Caki2 (cell line): ENCODE measurements around the gene CMTM5. TPM values are rescaled to one million over a fixed set of nuclear protein-coding genes. Genes with fewer than 3 reads are reported as not detected.
"Not testable (repeated sequence)": the region's sequence is repeated elsewhere in the genome, so short reads cannot be mapped to it uniquely, and the experiment has no call there.

Source experiments
- DNase-seq: peaks from one replicate; pipeline ENCODE4 v3.0.0-alpha.2; 2015; ENCODE audit warnings: low read depth
- in situ Hi-C: cut with HindIII; loops from 2 replicates; pipeline ENCODE4 v1.10.0; 2016; ENCODE audit warnings: low sequenced_read_pairs, low pct_unique_long_range_greater_than_20kb, mixed read lengths
- total RNA-seq: library from RNA; depleted of rRNA; stranded (reverse); fragments of >200 nt; shearing (Covaris generic); gene quantifications from 2 replicates; pipeline ENCODE4 v1.2.3, GENCODE V29; 2014; ENCODE audit warnings: low replicate concordance

CMTM5 gene
- total RNA-seq, 1 experiment from 2014 or later = not detected

- no peak for DNase-seq
- in situ Hi-C loops = no loop called here
Measured at GRCh38 chr14:23372509-23372908, 4.3 kb upstream of the CMTM5 start, which contains the start of gene IL25. TSS of gene IL25 (plus strand) at chr14:23372809.

- in situ Hi-C loops = no loop called here
- DNase-seq = no peak
Measured at GRCh38 chr14:23373041-23373440, 3.8 kb upstream of the CMTM5 start.

- in situ Hi-C loops = no loop called here
Measured at GRCh38 chr14:23375527-23376251, 1.2 kb upstream of the CMTM5 start.

GRCh38 chr14:23377198-23377550 is 328 bp downstream of the CMTM5 start:
- in situ Hi-C loops = no loop called here
- no peak for DNase-seq

More at GRCh38 chr14:23375527-23376251, 1.2 kb upstream of the CMTM5 start:
- DNase-seq = no peak

- DNase-seq = no peak
Measured at GRCh38 chr14:23377573-23378563, 1.0 kb downstream of the CMTM5 start.

GRCh38 chr14:23378612-23379220 is 1.9 kb downstream of the CMTM5 start:
- in situ Hi-C loops = no loop called here

More at GRCh38 chr14:23377573-23378563, 1.0 kb downstream of the CMTM5 start:
- in situ Hi-C loops = no loop called here

GRCh38 chr14:23379366-23380196 is 2.7 kb downstream of the CMTM5 start:
- peak; percentile 10 for DNase-seq
- in situ Hi-C loops = no loop called here

More at GRCh38 chr14:23378612-23379220, 1.9 kb downstream of the CMTM5 start:
- DNase-seq = no peak

- no peak for DNase-seq
- in situ Hi-C loops = no loop called here
Measured at GRCh38 chr14:23380197-23380914, 3.5 kb downstream of the CMTM5 start.

GRCh38 chr14:23380976-23381375 is 4.1 kb downstream of the CMTM5 start:
- in situ Hi-C loops = no loop called here
- DNase-seq = no peak

- in situ Hi-C loops = no loop called here
- no peak for DNase-seq
Measured at GRCh38 chr14:23381871-23382270, 5.0 kb downstream of the CMTM5 start.

- no peak for DNase-seq
- in situ Hi-C loops = no loop called here
Measured at GRCh38 chr14:23382276-23382675, 5.4 kb downstream of the CMTM5 start.

- in situ Hi-C loops = no loop called here
- DNase-seq = no peak
Measured at GRCh38 chr14:23382731-23383440, 6.0 kb downstream of the CMTM5 start.

GRCh38 chr14:23384364-23385080 is 7.7 kb downstream of the CMTM5 start:
- in situ Hi-C loops = no loop called here
- no peak for DNase-seq

GRCh38 chr14:23385244-23385641 is 8.4 kb downstream of the CMTM5 start:
- no peak for DNase-seq
- in situ Hi-C loops = no loop called here

- DNase-seq = no peak
- in situ Hi-C loops = no loop called here
Measured at GRCh38 chr14:23385642-23386265, 8.9 kb downstream of the CMTM5 start.

GRCh38 chr14:23386266-23386657 is 9.4 kb downstream of the CMTM5 start:
- in situ Hi-C loops, DNase-seq: not testable (repeated sequence)
